ENCODE data around the gene CTNND1.

GRCh38 chr11:57752954-57753353 lies 8.6 kb upstream of the CTNND1 start:
- TF ChIP-seq, protein P1, sequence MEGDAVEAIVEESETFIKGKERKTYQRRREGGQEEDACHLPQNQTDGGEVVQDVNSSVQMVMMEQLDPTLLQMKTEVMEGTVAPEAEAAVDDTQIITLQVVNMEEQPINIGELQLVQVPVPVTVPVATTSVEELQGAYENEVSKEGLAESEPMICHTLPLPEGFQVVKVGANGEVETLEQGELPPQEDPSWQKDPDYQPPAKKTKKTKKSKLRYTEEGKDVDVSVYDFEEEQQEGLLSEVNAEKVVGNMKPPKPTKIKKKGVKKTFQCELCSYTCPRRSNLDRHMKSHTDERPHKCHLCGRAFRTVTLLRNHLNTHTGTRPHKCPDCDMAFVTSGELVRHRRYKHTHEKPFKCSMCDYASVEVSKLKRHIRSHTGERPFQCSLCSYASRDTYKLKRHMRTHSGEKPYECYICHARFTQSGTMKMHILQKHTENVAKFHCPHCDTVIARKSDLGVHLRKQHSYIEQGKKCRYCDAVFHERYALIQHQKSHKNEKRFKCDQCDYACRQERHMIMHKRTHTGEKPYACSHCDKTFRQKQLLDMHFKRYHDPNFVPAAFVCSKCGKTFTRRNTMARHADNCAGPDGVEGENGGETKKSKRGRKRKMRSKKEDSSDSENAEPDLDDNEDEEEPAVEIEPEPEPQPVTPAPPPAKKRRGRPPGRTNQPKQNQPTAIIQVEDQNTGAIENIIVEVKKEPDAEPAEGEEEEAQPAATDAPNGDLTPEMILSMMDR (conservative IDR thresholded peaks at IDR 0.05; ENCODE audit: low read depth in 2 of 2), result no peak
- TF ChIP-seq POLR2AphosphoS5 (IDR thresholded peaks at IDR 0.05; ENCODE audit: low read depth), result no peak
- no peak for TF ChIP-seq EZH2phosphoT487 (IDR thresholded peaks at IDR 0.05; ENCODE audit: unreplicated experiment)
- TF ChIP-seq EZH2 (IDR thresholded peaks at IDR 0.05; ENCODE audit: low read depth, unreplicated experiment), result no peak
- TF ChIP-seq JUNB (IDR thresholded peaks at IDR 0.05; ENCODE audit: unreplicated experiment), result no peak
- no peak for TF ChIP-seq REST (IDR thresholded peaks at IDR 0.05; ENCODE audit: unreplicated experiment)
- no peak for TF ChIP-seq CREB1 (CRISPR knock-in tag; IDR thresholded peaks at IDR 0.05; ENCODE audit: low read depth)
- no peak for TF ChIP-seq NANOG (IDR thresholded peaks at IDR 0.05; ENCODE audit: borderline replicate concordance)

Data from GM23338 (cell line).